ENCODE results near the gene HP.
"Not testable (repeated sequence)": the region's sequence is repeated elsewhere in the genome, so short reads cannot be mapped to it uniquely, and the experiment has no call there.

HP gene

DNA sequence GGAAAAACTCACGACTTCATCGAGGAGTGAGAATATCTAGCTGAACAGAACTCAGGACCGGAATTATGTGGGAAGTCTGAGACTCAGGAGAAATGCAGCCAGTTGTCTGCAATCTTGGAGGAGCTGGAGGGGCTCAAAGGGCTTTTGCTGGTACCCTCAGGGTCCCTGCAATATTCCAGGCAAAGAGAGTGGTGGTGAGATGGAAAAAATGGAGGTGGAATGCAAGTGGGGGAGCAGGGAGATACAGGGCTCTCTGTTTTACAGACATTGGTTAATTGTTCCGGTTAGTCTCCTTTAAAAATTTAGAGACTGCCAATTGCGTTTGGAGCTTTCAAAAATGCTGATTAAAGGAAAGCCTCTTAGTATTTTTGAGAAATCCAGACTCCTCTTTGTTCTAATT, 18.2 kb upstream of the HP start:
- TF ChIP-seq PAX5 (IDR thresholded peaks at IDR 0.05; ENCODE audit: insufficient read depth, low read length, severe bottlenecking): no peak
- no peak for TF ChIP-seq TAF1 (IDR thresholded peaks at IDR 0.05; ENCODE audit: low read depth, low read length)
- TF ChIP-seq POLR2A (IDR thresholded peaks at IDR 0.05; ENCODE audit: low read depth, low read length): no peak
- no peak for TF ChIP-seq SPI1 (IDR thresholded peaks at IDR 0.05; ENCODE audit: low read depth, low read length)
- no peak for TF ChIP-seq POU2F2 (IDR thresholded peaks at IDR 0.05; ENCODE audit: low read depth, low read length)
- no peak for TF ChIP-seq POLR2AphosphoS5 (IDR thresholded peaks at IDR 0.05; ENCODE audit: low read depth, low read length)
- DNase-seq (ENCODE audit: insufficient read length, low spot score) (no peak), FAIRE-seq (no peak)

DNA sequence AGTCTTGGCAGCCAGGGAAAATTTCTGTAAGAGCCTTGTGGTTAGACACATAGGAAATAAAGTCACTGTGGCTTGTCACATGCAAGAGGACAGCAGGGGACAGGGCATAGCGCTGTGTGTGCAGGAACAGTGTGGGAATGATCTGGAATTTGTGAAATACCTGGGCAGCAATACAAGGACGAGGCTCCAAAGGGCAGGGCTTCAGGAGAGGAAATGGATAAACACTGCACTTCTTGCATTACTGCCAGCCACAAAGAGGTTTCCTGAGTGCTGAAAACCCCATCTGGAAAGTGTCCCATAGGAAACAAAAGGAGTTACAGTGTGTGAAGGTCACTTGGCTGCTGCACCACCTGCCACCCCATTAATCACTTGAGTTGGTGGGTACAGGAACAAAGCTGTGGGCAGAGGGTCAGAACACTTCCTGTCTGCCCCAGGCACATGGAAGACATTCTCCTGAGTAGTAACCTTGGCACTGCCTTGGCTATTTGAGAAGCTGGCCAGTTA, 12.1 kb upstream of the HP start:
- FAIRE-seq (no peak), DNase-seq (ENCODE audit: insufficient read length, low spot score) (no peak)
- no peak for TF ChIP-seq POU2F2 (IDR thresholded peaks at IDR 0.05; ENCODE audit: low read depth, low read length)
- TF ChIP-seq POLR2AphosphoS5 (IDR thresholded peaks at IDR 0.05; ENCODE audit: low read depth, low read length): no peak
- no peak for TF ChIP-seq TAF1 (IDR thresholded peaks at IDR 0.05; ENCODE audit: low read depth, low read length)
- TF ChIP-seq SPI1 (IDR thresholded peaks at IDR 0.05; ENCODE audit: low read depth, low read length): no peak
- no peak for TF ChIP-seq POLR2A (IDR thresholded peaks at IDR 0.05; ENCODE audit: low read depth, low read length)
- no peak for TF ChIP-seq PAX5 (IDR thresholded peaks at IDR 0.05; ENCODE audit: insufficient read depth, low read length, severe bottlenecking)

- no peak for DNase-seq (ENCODE audit: insufficient read length, low spot score)
- no peak for TF ChIP-seq POU2F2 (IDR thresholded peaks at IDR 0.05; ENCODE audit: low read depth, low read length)
- TF ChIP-seq POLR2AphosphoS5 (IDR thresholded peaks at IDR 0.05; ENCODE audit: low read depth, low read length): no peak
- no peak for FAIRE-seq
Measured at GRCh38 chr16:72043058-72043457, 11.2 kb upstream of the HP start.

DNA sequence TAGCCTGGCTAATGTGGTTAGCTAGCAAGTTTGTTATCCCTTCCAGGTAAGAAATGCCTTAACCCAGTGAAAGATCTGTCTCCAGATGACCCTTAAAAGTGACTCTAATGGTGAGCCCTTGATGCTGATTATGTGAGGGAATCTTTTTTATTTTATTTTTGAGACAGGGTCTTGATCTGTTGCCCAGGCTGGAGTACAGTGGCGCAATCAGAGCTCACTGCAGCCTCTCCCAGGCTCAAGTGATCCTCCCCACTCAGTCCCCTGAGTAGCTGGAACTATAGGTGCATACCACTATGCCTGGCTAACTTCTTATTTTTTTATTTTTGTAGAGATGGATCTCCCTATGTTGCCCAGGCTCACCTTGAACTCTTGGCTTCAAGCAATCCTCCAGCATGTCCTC, 10.8 kb upstream of the HP start:
- no peak for FAIRE-seq
- no peak for DNase-seq (ENCODE audit: insufficient read length, low spot score)
- TF ChIP-seq POLR2A (IDR thresholded peaks at IDR 0.05; ENCODE audit: low read depth, low read length) (no peak), SPI1 (IDR thresholded peaks at IDR 0.05; ENCODE audit: low read depth, low read length) (no peak), POLR2AphosphoS5 (IDR thresholded peaks at IDR 0.05; ENCODE audit: low read depth, low read length) (no peak), POU2F2 (IDR thresholded peaks at IDR 0.05; ENCODE audit: low read depth, low read length) (no peak), PAX5 (IDR thresholded peaks at IDR 0.05; ENCODE audit: insufficient read depth, low read length, severe bottlenecking) (no peak), TAF1 (IDR thresholded peaks at IDR 0.05; ENCODE audit: low read depth, low read length) (no peak)

DNA sequence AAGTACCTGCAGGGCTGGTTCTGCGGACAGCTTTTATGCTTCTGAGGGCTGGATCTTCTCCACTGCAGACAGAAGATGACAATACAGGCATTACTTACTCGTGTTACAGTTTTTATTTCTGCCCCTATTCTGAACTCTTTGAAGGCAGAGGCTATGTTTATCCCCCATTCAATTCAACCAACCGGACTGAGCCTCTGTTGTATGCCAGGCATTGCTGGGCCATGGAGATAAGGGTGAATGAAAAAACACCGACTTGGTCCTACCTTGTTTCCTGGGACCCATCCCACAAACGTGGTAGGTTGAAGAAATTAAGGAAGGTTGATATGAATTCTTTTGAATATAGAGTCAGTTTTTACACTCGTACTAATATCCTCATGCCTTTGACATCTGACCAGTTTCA, 10.0 kb upstream of the HP start:
- no peak for DNase-seq (ENCODE audit: insufficient read length, low spot score)
- no peak for FAIRE-seq
- TF ChIP-seq PAX5 (IDR thresholded peaks at IDR 0.05; ENCODE audit: insufficient read depth, low read length, severe bottlenecking) (no peak), TAF1 (IDR thresholded peaks at IDR 0.05; ENCODE audit: low read depth, low read length) (no peak), SPI1 (IDR thresholded peaks at IDR 0.05; ENCODE audit: low read depth, low read length) (no peak), POU2F2 (IDR thresholded peaks at IDR 0.05; ENCODE audit: low read depth, low read length) (no peak), POLR2A (IDR thresholded peaks at IDR 0.05; ENCODE audit: low read depth, low read length) (no peak), POLR2AphosphoS5 (IDR thresholded peaks at IDR 0.05; ENCODE audit: low read depth, low read length) (no peak)

GRCh38 chr16:72044825-72045359, 9.4 kb upstream of the HP start:
- no peak for TF ChIP-seq POLR2A (IDR thresholded peaks at IDR 0.05; ENCODE audit: low read depth, low read length)
- TF ChIP-seq POU2F2 (IDR thresholded peaks at IDR 0.05; ENCODE audit: low read depth, low read length): no peak
- no peak for TF ChIP-seq PAX5 (IDR thresholded peaks at IDR 0.05; ENCODE audit: insufficient read depth, low read length, severe bottlenecking)
- TF ChIP-seq TAF1 (IDR thresholded peaks at IDR 0.05; ENCODE audit: low read depth, low read length): no peak
- TF ChIP-seq SPI1 (IDR thresholded peaks at IDR 0.05; ENCODE audit: low read depth, low read length): no peak
- TF ChIP-seq POLR2AphosphoS5 (IDR thresholded peaks at IDR 0.05; ENCODE audit: low read depth, low read length): no peak
- no peak for DNase-seq (ENCODE audit: insufficient read length, low spot score)
- FAIRE-seq: no peak

- FAIRE-seq (no peak), DNase-seq (ENCODE audit: insufficient read length, low spot score) (no peak)
- TF ChIP-seq PAX5 (IDR thresholded peaks at IDR 0.05; ENCODE audit: insufficient read depth, low read length, severe bottlenecking): no peak
- no peak for TF ChIP-seq TAF1 (IDR thresholded peaks at IDR 0.05; ENCODE audit: low read depth, low read length)
- no peak for TF ChIP-seq POU2F2 (IDR thresholded peaks at IDR 0.05; ENCODE audit: low read depth, low read length)
- no peak for TF ChIP-seq POLR2AphosphoS5 (IDR thresholded peaks at IDR 0.05; ENCODE audit: low read depth, low read length)
- no peak for TF ChIP-seq POLR2A (IDR thresholded peaks at IDR 0.05; ENCODE audit: low read depth, low read length)
- TF ChIP-seq SPI1 (IDR thresholded peaks at IDR 0.05; ENCODE audit: low read depth, low read length): no peak
Measured at GRCh38 chr16:72049110-72049509, 5.2 kb upstream of the HP start.

- TF ChIP-seq POLR2AphosphoS5 (IDR thresholded peaks at IDR 0.05; ENCODE audit: low read depth, low read length): no peak
- no peak for TF ChIP-seq POU2F2 (IDR thresholded peaks at IDR 0.05; ENCODE audit: low read depth, low read length)
- FAIRE-seq (no peak), DNase-seq (ENCODE audit: insufficient read length, low spot score) (no peak)
Measured at GRCh38 chr16:72050769-72051464, 3.4 kb upstream of the HP start.

DNA sequence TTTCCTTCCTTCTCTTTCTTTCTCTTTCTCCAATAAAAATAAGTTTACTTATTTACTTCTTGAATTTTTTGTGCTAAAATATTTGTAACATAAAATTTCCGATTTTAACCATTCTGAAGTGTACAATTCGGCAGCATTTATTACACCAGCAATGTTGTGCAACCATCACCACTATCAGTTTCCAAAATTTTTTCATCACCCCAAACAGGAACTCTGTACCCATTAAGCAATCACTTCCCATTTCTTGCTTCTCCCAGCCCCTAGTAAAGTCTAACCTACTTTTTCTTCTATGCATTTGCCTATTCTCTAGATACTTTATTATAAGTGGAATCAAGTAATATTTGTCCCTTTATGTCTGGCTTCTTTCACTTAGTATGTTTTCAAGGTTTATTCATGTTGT, 2.5 kb upstream of the HP start:
- TF ChIP-seq PAX5 (IDR thresholded peaks at IDR 0.05; ENCODE audit: insufficient read depth, low read length, severe bottlenecking): no peak
- no peak for TF ChIP-seq POLR2AphosphoS5 (IDR thresholded peaks at IDR 0.05; ENCODE audit: low read depth, low read length)
- no peak for FAIRE-seq
- DNase-seq (ENCODE audit: insufficient read length, low spot score): no peak

- FAIRE-seq: no peak
- TF ChIP-seq POLR2A (IDR thresholded peaks at IDR 0.05; ENCODE audit: low read depth, low read length): no peak
- no peak for TF ChIP-seq TAF1 (IDR thresholded peaks at IDR 0.05; ENCODE audit: low read depth, low read length)
- TF ChIP-seq PAX5 (IDR thresholded peaks at IDR 0.05; ENCODE audit: insufficient read depth, low read length, severe bottlenecking): no peak
- no peak for TF ChIP-seq POU2F2 (IDR thresholded peaks at IDR 0.05; ENCODE audit: low read depth, low read length)
- no peak for TF ChIP-seq POLR2AphosphoS5 (IDR thresholded peaks at IDR 0.05; ENCODE audit: low read depth, low read length)
- no peak for TF ChIP-seq SPI1 (IDR thresholded peaks at IDR 0.05; ENCODE audit: low read depth, low read length)
- no peak for DNase-seq (ENCODE audit: insufficient read length, low spot score)
Measured at GRCh38 chr16:72055911-72056310, 1.6 kb downstream of the HP start.

DNA sequence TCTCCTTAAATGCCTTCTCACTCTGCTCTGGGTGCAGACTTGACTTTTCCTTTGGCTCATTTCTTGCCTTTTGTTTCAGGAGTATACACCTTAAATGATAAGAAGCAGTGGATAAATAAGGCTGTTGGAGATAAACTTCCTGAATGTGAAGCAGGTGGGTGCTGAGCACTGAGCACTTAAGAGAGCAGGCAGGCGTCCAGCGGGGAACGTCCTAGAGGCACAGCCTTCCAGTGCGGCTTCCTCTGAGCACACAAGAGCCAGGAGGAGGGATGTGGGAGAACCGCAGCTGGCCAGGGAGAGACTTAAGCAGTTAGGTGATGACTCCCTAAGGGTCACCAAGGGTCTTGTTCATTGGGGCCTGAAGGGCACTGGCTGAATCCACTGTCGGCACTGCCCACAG, 3.0 kb downstream of the HP start:
- DNase-seq (ENCODE audit: insufficient read length, low spot score); FAIRE-seq: not testable (repeated sequence)

- not testable (repeated sequence) for FAIRE-seq; DNase-seq (ENCODE audit: insufficient read length, low spot score)
Measured at GRCh38 chr16:72059060-72059459, 4.8 kb downstream of the HP start.
